Epithelial cell of esophagus (primary cell): ENCODE measurements around the gene TNFRSF14.

Source experiments
- DNase-seq: peaks from one replicate; pipeline ENCODE4 v3.0.0; 2010; ENCODE audit warnings: low read depth
- H3K4me3 ChIP-seq: 2 replicates; pipeline ENCODE4 v1.5.1; 2011; ENCODE audit warnings: mild to moderate bottlenecking, low read length, control low read depth
- CTCF ChIP-seq: IDR thresholded peaks from 2 replicates; pipeline ENCODE4 v1.5.1; 2011; ENCODE audit warnings: low read depth, mild to moderate bottlenecking, low read length, control low read depth, inconsistent platforms; ENCODE audit not compliant: insufficient read depth; ENCODE audit errors: missing control alignments

Gene TNFRSF14

GRCh38 chr1:2602866-2603520 is 46.8 kb downstream of the TNFRSF14 start:
- DNase-seq: no peak
- TF ChIP-seq CTCF: no peak
- H3K4me3 ChIP-seq: no peak overlapping the region

GRCh38 chr1:2603521-2604155 is 47.5 kb downstream of the TNFRSF14 start:
- TF ChIP-seq CTCF: no peak

GRCh38 chr1:2604156-2604843 is 48.1 kb downstream of the TNFRSF14 start:
- no peak for DNase-seq
- no peak overlapping the region for H3K4me3 ChIP-seq
- no peak for TF ChIP-seq CTCF

More at GRCh38 chr1:2603521-2604155, 47.5 kb downstream of the TNFRSF14 start:
- no peak overlapping the region for H3K4me3 ChIP-seq
- DNase-seq: no peak

DNA sequence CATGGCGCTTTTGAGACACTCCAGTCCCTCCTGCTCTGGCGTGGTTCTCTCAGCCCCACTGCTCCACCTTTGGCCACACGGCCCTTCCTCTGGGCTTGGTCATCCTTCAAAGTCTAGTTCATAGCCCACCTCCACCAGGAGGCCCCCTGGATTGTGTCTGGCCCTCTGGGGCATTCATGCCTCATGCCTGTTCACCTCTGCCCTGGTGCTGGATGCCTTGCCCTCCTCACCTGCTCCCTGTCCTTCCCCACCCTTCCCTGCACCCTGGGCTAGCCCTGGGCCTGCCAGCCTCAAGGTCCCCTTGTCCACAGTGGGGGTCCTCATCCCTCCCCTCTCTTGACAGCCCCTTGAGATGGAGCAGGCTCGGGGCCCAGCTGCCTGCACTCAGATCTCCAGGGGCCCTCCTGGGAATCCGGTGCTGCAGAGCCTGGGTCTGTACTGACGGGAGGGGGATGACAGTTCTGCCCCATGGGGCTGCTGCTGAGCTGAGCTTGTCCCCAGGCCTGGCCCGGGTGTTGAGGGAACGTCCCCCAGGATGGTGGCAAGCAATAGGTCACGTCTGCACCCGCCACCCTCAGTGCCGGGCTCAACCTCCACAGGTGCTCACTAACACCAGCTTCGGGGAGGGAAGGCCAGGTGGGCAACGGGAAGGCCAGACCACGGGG is 48.8 kb downstream of the TNFRSF14 start:
- no peak for DNase-seq
- H3K4me3 ChIP-seq: no peak overlapping the region
- no peak for TF ChIP-seq CTCF

DNA sequence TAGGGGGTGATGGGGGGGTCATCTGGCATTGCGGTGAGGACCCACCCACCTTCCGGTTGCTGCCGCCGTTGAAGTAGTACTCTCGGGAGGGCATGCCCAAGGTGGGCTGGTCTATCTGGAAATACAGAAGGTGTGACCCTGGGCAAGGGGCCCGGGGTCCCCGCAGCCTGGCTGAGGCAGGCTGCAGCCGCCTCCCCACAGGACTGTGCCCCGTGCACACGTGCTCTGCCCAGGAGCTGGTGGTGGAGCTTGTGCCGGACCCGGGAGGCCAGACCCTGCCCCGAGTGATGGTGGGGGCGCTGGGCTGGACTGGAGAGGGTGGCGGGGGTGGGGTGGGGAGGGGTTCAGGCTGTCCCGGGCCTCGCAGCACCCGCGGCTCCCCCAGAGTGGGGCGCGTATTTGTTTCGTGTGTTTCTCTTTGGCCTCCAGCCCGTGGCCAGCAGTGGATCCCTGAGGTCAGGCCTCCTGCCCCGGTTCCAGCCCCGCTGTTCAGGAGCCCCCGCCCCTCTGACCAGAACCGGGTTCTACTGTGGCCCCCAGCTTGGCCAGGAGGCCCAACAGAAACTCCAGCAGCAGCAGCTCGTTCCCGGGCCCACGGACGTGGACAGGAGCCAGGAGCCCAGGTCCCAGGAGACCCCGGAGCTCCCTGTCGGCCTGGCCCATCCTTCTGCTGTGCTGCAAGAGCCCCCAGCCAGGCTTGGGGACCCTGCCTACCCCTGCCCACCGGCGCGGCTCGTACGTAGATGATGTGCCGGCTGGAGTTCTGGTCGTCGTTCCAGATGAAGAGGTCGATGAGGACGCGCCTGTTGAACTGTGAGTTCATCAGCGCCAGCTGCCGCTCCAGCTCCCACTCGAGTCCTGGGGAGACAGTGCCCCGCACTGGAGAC is 49.6 kb downstream of the TNFRSF14 start:
- DNase-seq: no peak
- TF ChIP-seq CTCF: no peak
- H3K4me3 ChIP-seq: no peak overlapping the region

DNA sequence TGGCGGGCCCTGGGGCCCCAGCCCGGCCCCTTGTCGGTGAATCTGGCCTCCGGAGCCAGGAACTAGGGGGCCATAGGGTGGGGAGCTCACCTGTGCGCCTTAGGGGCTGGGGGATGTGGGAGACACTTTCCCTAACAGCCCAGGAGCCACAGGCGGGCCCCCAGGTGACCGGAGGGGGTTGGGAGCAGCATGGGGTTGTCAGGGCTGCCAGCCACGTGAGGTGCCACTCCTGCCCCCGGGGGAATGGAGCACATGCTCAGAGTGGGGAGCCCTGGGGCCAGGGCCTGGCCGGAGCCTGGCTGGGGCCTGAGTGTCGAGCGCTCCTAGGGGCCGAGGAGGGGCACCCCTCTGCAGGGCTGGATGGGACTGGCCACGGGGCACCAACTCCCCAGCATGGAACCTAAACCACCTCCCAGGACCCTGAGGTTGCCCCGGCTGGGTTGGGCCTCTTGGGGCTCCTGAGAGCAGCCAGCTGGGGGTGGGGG is 50.3 kb downstream of the TNFRSF14 start:
- TF ChIP-seq CTCF: no peak
- no peak overlapping the region for H3K4me3 ChIP-seq
- no peak for DNase-seq
